ENCODE results near the gene GSTM4. TPM values are rescaled to one million over a fixed set of nuclear protein-coding genes. Genes with fewer than 3 reads are reported as not detected.

GSTM4 gene
- total and polyA plus RNA-seq, 9 of the 15 experiments (the other 6 are each of a cell fraction or from before 2014, with no cell fraction given): 18.8 to 53.4 (median 38.8) TPM

DNA sequence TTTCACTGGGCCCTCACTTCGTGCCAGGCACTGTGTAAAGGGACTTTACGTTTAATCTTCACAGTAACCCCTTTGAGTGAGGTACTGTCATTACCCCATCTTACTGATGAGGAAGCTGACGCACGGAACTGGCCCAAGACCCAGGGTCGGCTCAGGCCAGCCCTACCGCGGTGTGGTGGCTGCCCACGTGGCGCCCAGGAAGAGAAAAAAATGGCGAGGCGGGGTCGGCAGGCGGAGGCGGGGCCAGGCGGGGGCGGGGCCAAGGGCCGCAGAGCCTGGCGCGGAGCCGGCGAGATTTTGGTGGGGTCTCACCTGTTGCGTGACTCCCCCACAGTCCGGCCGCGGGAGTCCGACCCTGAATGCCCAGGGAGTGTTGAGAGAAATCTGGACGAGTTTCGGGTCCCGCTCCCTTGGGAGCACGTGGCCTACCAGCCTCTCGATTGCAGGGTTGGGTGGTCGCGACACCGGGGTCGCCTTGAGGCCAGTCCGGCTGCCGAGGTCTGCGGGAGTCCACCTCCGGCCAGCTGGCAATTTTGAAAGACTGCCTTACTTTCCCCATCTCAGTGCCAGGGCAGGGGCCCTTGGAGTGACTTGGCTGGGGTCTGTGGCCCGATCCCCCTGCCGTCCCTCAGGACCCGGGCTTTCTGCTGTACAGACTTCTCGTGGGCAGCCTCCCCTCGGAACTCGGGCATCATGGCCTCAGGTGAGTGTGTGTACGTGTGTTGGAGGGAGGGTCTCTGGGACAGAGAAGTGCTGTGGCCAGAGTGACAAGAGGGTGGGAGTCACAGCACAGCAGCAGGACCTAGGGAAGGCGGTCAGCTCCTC lies 36.1 kb upstream of the GSTM4 start, which contains the start of the genes AMPD2 and GNAT2 (continued):
- TF ChIP-seq, protein P1, sequence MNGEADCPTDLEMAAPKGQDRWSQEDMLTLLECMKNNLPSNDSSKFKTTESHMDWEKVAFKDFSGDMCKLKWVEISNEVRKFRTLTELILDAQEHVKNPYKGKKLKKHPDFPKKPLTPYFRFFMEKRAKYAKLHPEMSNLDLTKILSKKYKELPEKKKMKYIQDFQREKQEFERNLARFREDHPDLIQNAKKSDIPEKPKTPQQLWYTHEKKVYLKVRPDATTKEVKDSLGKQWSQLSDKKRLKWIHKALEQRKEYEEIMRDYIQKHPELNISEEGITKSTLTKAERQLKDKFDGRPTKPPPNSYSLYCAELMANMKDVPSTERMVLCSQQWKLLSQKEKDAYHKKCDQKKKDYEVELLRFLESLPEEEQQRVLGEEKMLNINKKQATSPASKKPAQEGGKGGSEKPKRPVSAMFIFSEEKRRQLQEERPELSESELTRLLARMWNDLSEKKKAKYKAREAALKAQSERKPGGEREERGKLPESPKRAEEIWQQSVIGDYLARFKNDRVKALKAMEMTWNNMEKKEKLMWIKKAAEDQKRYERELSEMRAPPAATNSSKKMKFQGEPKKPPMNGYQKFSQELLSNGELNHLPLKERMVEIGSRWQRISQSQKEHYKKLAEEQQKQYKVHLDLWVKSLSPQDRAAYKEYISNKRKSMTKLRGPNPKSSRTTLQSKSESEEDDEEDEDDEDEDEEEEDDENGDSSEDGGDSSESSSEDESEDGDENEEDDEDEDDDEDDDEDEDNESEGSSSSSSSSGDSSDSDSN (IDR thresholded peaks at IDR 0.05; ENCODE audit: borderline replicate concordance in 1 of 2, low read depth in 2 of 2, low read length in 2 of 2): 0 out of 4 replicates have a peak, but pooled peaks of 1 of the 2 experiments have one; percentile 19
- TF ChIP-seq TSHZ1 (CRISPR knock-in tag; IDR thresholded peaks at IDR 0.05) (no peak), ZNF589 (CRISPR knock-in tag; IDR thresholded peaks at IDR 0.05; ENCODE audit: low read depth) (0 out of 2 replicates have a peak, but pooled peaks have one; percentile 12), SMAD2 (IDR thresholded peaks at IDR 0.05; ENCODE audit: low read depth, low read length) (no peak), FUS (optimal IDR thresholded peaks at IDR 0.05; ENCODE audit: low read depth, low read length) (no peak), HDAC1 (IDR thresholded peaks at IDR 0.05) (peak; percentile 11 to 97; a peak in 3 of 4 replicates), MAFK (IDR thresholded peaks at IDR 0.05; ENCODE audit: low read length) (no peak), SREBF1 (IDR thresholded peaks at IDR 0.05; ENCODE audit: borderline replicate concordance, low read depth, low read length) (no peak), SIRT6 (IDR thresholded peaks at IDR 0.05; ENCODE audit: low read depth, low read length) (no peak), DNMT1 (IDR thresholded peaks at IDR 0.05) (no peak), CBFA2T3 (IDR thresholded peaks at IDR 0.05) (no peak), NFE2 (IDR thresholded peaks at IDR 0.05; ENCODE audit: low read depth) (no peak), PBX2 (CRISPR knock-in tag; IDR thresholded peaks at IDR 0.05; ENCODE audit: low read depth) (no peak), PBX2 (tag; conservative IDR thresholded peaks at IDR 0.05; ENCODE audit: low read depth) (0 out of 2 replicates have a peak, but pooled peaks have one; percentile 25)
- TF ChIP-seq, protein P2, sequence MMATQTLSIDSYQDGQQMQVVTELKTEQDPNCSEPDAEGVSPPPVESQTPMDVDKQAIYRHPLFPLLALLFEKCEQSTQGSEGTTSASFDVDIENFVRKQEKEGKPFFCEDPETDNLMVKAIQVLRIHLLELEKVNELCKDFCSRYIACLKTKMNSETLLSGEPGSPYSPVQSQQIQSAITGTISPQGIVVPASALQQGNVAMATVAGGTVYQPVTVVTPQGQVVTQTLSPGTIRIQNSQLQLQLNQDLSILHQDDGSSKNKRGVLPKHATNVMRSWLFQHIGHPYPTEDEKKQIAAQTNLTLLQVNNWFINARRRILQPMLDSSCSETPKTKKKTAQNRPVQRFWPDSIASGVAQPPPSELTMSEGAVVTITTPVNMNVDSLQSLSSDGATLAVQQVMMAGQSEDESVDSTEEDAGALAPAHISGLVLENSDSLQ (IDR thresholded peaks at IDR 0.05): peak; percentile 63

Measured in K562 (cell line).